HCT116 (cell line): ENCODE results near the gene CLEC16A. TPM values are rescaled to one million over a fixed set of nuclear protein-coding genes. Genes with fewer than 3 reads are reported as not detected.

Experiments used
- ATAC-seq: fragments of 200-7000 bp; cut with Tn5 transposase; 2 replicates; pipeline ENCODE4 v1.9.1; 2020; ENCODE audit warnings: mild to moderate bottlenecking, moderate library complexity
- BruUV-seq: library from RNA; stranded (reverse); fragments of 400-500 nt; replicated peaks from 2 replicates; lab custom pipeline; 2021; lab: Mats Ljungman, UMichigan
- CTCF ChIA-PET: fragments of 300-600 bp; sonication (Branson Sonifier 250); formaldehyde crosslinking; loops from one replicate; lab custom pipeline; 2021; ENCODE audit warnings: antibody characterized with exemption; lab: Charles Lee
- POLR2A ChIA-PET: fragments of 300-600, 350-600 bp; sonication (Branson Sonifier 250); formaldehyde crosslinking; loops from one replicate; lab custom pipeline; 2021; ENCODE audit warnings: antibody characterized with exemption; lab: Charles Lee
- RAD21 ChIA-PET, 2 experiments: fragments of 300-600 bp; sonication (Branson Sonifier 250); formaldehyde crosslinking; loops; one replicate each; lab custom pipeline; 2023; ENCODE audit warnings: low total read pairs in 2 of 2; ENCODE audit not compliant: uncharacterized antibody in 2 of 2, unreplicated experiment in 2 of 2, low non-redundant PET in 1 of 2; lab: Charles Lee
- DNase-seq: peaks from one replicate; pipeline ENCODE4 v3.0.0-alpha.2; 2010; ENCODE audit warnings: low read depth, low spot score
- H2AFZ ChIP-seq: fragments of 200-600 bp; shearing (Covaris generic), sonication (generic); 2 replicates; pipeline ENCODE4 v1.6.1; 2017; ENCODE audit warnings: low read depth, mixed run types, mixed read lengths, antibody characterized with exemption, low read length; ENCODE audit not compliant: poor library complexity, severe bottlenecking
- H3K27ac ChIP-seq: 2 replicates; pipeline ENCODE4 v1.5.1; 2012; ENCODE audit warnings: low read depth, low read length
- H3K27me3 ChIP-seq: fragments of 200-600 bp; sonication (generic); 2 replicates; pipeline ENCODE4 v1.6.1; 2016; ENCODE audit warnings: mixed run types, low read length, mixed read lengths; ENCODE audit not compliant: insufficient read depth
- H3K36me3 ChIP-seq, 2 experiments: fragments of 200-500 bp in 1 of 2; fragments of 200-600 bp in 1 of 2; sonication (Bioruptor generic) in 1 of 2; sonication (generic) in 1 of 2; 2 replicates each; pipeline versions ENCODE4 v1.5.1 to v1.6.1; 2014 to 2016; ENCODE audit warnings: low read length in 2 of 2, inconsistent platforms in 1 of 2, mixed read lengths in 1 of 2, mixed run types in 1 of 2; ENCODE audit not compliant: insufficient read depth in 2 of 2, control insufficient read depth in 1 of 2
- H3K4me1 ChIP-seq, 2 experiments: fragments of 200-600 bp in 1 of 2; sonication (generic) in 1 of 2; 2 replicates each; pipeline versions ENCODE4 v1.5.1 to v1.6.1; 2012 to 2017; ENCODE audit warnings: low read length in 2 of 2, inconsistent platforms in 1 of 2, mild to moderate bottlenecking in 1 of 2, mixed read lengths in 1 of 2, mixed run types in 1 of 2, moderate library complexity in 1 of 2; ENCODE audit not compliant: insufficient read depth in 2 of 2, control insufficient read depth in 1 of 2
- H3K4me2 ChIP-seq: fragments of 200-600 bp; sonication (generic); 2 replicates; pipeline ENCODE4 v1.6.1; 2017; ENCODE audit warnings: mixed run types, low read length, mixed read lengths
- H3K4me3 ChIP-seq, 2 experiments: fragments of 200-600 bp in 1 of 2; sonication (generic) in 1 of 2; replicated peaks in 1 of 2; 2 replicates each; pipeline ENCODE4 v1.5.1; 2011 to 2016; ENCODE audit warnings: low read length in 2 of 2, control low read depth in 1 of 2, low read depth in 1 of 2, mild to moderate bottlenecking in 1 of 2, mixed read lengths in 1 of 2, mixed run types in 1 of 2
- H3K79me2 ChIP-seq: fragments of 200-600 bp; sonication (generic); 2 replicates; pipeline ENCODE4 v1.6.1; 2017; ENCODE audit warnings: mild to moderate bottlenecking, mixed run types, low read length, moderate library complexity, mixed read lengths; ENCODE audit not compliant: insufficient read depth
- H3K9ac ChIP-seq: fragments of 200-600 bp; sonication (generic); 2 replicates; pipeline ENCODE4 v1.6.1; 2016; ENCODE audit warnings: low read length, mixed read lengths
- H3K9me2 ChIP-seq: fragments of 200-600 bp; sonication (generic), shearing (Covaris generic); 2 replicates; pipeline ENCODE4 v1.6.1; 2017; ENCODE audit warnings: mixed run types, mild to moderate bottlenecking, moderate library complexity; ENCODE audit not compliant: insufficient read depth
- H3K9me3 ChIP-seq, 2 experiments: fragments of 200-500 bp in 1 of 2; fragments of 200-600 bp in 1 of 2; sonication (Bioruptor generic) in 1 of 2; sonication (generic) in 1 of 2; 2 replicates each; pipeline ENCODE4 v1.6.1; 2014 to 2017; ENCODE audit warnings: low read length in 2 of 2, mixed read lengths in 2 of 2, inconsistent platforms in 1 of 2, low read depth in 1 of 2, mild to moderate bottlenecking in 1 of 2, mixed run types in 1 of 2, moderate library complexity in 1 of 2; ENCODE audit not compliant: control insufficient read depth in 1 of 2, insufficient read depth in 1 of 2
- H4K20me1 ChIP-seq: fragments of 200-600 bp; sonication (generic), shearing (Covaris generic); 2 replicates; pipeline ENCODE4 v1.6.1; 2017; ENCODE audit warnings: mixed run types, mild to moderate bottlenecking, moderate library complexity; ENCODE audit not compliant: insufficient read depth
- ATF3 ChIP-seq: IDR thresholded peaks from 2 replicates; pipeline ENCODE4 v1.6.1; 2012
- CBX3 ChIP-seq: IDR thresholded peaks from 2 replicates; pipeline ENCODE4 v1.6.1; 2012; ENCODE audit warnings: low read depth
- ELF1 ChIP-seq: IDR thresholded peaks from 2 replicates; pipeline ENCODE4 v1.6.1; 2012; ENCODE audit warnings: low read depth, borderline replicate concordance
- EZH2 ChIP-seq: fragments of 200-600 bp; sonication (generic); IDR thresholded peaks from 2 replicates; pipeline ENCODE4 v1.6.1; 2017; ENCODE audit warnings: antibody characterized with exemption, mixed run types
- EZH2phosphoT487 ChIP-seq: fragments of 200-600 bp; IDR thresholded peaks from 2 replicates; pipeline ENCODE4 v1.6.1; 2018; ENCODE audit warnings: antibody characterized with exemption, borderline replicate concordance
- FOSL1 ChIP-seq: IDR thresholded peaks from 2 replicates; pipeline ENCODE4 v1.6.1; 2012; ENCODE audit warnings: low read depth
- JUND ChIP-seq: IDR thresholded peaks from 2 replicates; pipeline ENCODE4 v1.6.1; 2012
- POLR2A ChIP-seq: IDR thresholded peaks from 2 replicates; pipeline ENCODE4 v1.7.0; 2011; ENCODE audit warnings: borderline replicate concordance; ENCODE audit not compliant: insufficient read depth, insufficient read length; ENCODE audit errors: extremely low read depth
- POLR2AphosphoS5 ChIP-seq: IDR thresholded peaks from 2 replicates; pipeline ENCODE4 v1.6.1; 2011; ENCODE audit warnings: mild to moderate bottlenecking, low read depth, low read length, moderate library complexity
- REST ChIP-seq: IDR thresholded peaks from 2 replicates; pipeline ENCODE4 v1.6.1; 2012; ENCODE audit warnings: low read depth
- SIN3A ChIP-seq: IDR thresholded peaks from 2 replicates; pipeline ENCODE4 v1.6.1; 2012; ENCODE audit warnings: low read depth
- SP1 ChIP-seq: IDR thresholded peaks from 2 replicates; pipeline ENCODE4 v1.6.1; 2012; ENCODE audit warnings: low read depth
- SRF ChIP-seq: IDR thresholded peaks from 2 replicates; pipeline ENCODE4 v1.6.1; 2012; ENCODE audit warnings: low read depth
- TCF7L2 ChIP-seq: IDR thresholded peaks from 2 replicates; pipeline ENCODE4 v1.7.0; 2011; ENCODE audit warnings: borderline replicate concordance, inconsistent platforms; ENCODE audit not compliant: insufficient read depth, insufficient read length; ENCODE audit errors: extremely low read depth
- YY1 ChIP-seq: IDR thresholded peaks from 2 replicates; pipeline ENCODE4 v1.6.1; 2011; ENCODE audit warnings: low read length, low read depth, moderate library complexity, mild to moderate bottlenecking; ENCODE audit not compliant: insufficient replicate concordance; ENCODE audit errors: extremely low read depth
- ZFX ChIP-seq: fragments of 450-650 bp; IDR thresholded peaks from 2 replicates; pipeline ENCODE4 v1.6.1; 2017
- intact Hi-C: fragments of 100-400 bp; cut with micrococcal nuclease; formaldehyde crosslinking; loops from 2 replicates; pipeline ENCODE4 v1.10.0; 2022
- total RNA-seq: library from RNA; stranded (reverse); gene quantifications from one replicate; pipeline ENCODE4 v1.2.1, GENCODE V29; 2021; ENCODE audit not compliant: unreplicated experiment

Gene CLEC16A
- total RNA-seq, 1 experiment from 2014 or later, result 18.0 TPM

- Histone ChIP-seq H3K36me3 (no peaks in the 10 kb centered on the region), H3K9me2 (no peaks in the 10 kb centered on the region), H3K27ac (0 out of 2 replicates have a peak overlapping the region, but pooled peaks have one; percentile 12), H2AFZ (no peak overlapping the region), H3K4me3 (no peak overlapping the region), H3K79me2 (no peaks in the 10 kb centered on the region), H3K4me2 (peak overlapping the region; percentile 20), H3K4me1 (peaks cover 87 to 98% of the 10 kb centered on the region in 2 experiments), H3K9ac (no peak overlapping the region), H3K9me3 (no peaks in the 10 kb centered on the region), H3K27me3 (no peaks in the 10 kb centered on the region), H4K20me1 (no peaks in the 10 kb centered on the region)
- intact Hi-C loops, result loop anchor here (5.0 kb wide), 1 partner anchor 97 kb away; no protein-coding TSS in a partner anchor
- no TSS peak for BruUV-seq
- no peak for ATAC-seq
- ChIA-PET POLR2A (no interaction called here), CTCF (no interaction called here), RAD21 (no interaction called here)
- TF ChIP-seq POLR2AphosphoS5 (no peak), SP1 (peak; percentile 35), JUND (0 out of 2 replicates have a peak, but pooled peaks have one; percentile 12)
- DNase-seq, result no peak
These were observed 145.2 kb downstream of the CLEC16A start for GRCh38 chr16:11089504-11090124.

DNA sequence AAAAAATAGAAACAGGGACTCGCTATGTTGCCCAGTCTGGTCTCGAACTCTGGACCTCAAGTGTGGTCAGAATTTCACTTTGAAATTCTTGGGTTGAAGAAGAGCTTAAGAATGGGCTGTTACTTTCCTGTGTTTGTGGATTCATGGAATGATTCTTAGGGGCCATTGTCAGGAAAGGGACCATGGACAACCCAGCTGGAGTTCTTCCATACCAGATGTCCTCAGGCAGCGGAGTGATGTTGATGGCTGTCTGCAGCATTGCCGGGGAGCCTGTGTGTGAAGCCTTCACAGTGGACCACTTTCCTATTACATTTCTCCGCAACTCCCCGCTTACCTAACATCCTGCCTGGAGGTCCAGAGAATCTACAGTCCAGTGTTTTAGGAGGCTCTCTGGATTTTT, 145.9 kb downstream of the CLEC16A start:
- Histone ChIP-seq H2AFZ (no peak overlapping the region), H3K9ac (no peak overlapping the region), H3K9me3 (no peaks in the 10 kb centered on the region), H3K36me3 (no peaks in the 10 kb centered on the region), H4K20me1 (no peaks in the 10 kb centered on the region), H3K4me2 (peak overlapping the region; percentile 20), H3K27me3 (no peaks in the 10 kb centered on the region), H3K27ac (peak overlapping the region; percentile 36; the same call in 1 of the 2 replicates), H3K79me2 (no peaks in the 10 kb centered on the region), H3K4me3 (no peak overlapping the region), H3K9me2 (no peaks in the 10 kb centered on the region), H3K4me1 (peaks cover 87 to 98% of the 10 kb centered on the region in 2 experiments)
- ChIA-PET POLR2A (no interaction called here), RAD21 (no interaction called here), CTCF (interaction anchor here (0.6 kb wide), 1 partner anchor 44 kb away, joined by 3 read pairs; no protein-coding TSS in a partner anchor)
- intact Hi-C loops, result loop anchor here (5.0 kb wide), 1 partner anchor 98 kb away; no protein-coding TSS in a partner anchor
- BruUV-seq, result no TSS peak
- TF ChIP-seq SIN3A (no peak), EZH2 (no peak), EZH2phosphoT487 (no peak), JUND (no peak), YY1 (no peak), REST (no peak), CBX3 (no peak), FOSL1 (no peak), ELF1 (no peak), ATF3 (no peak), SP1 (no peak), SRF (no peak), TCF7L2 (no peak), POLR2A (no peak), ZFX (no peak)
- ATAC-seq, result no peak
- no peak for DNase-seq
